NCI-H1436 (cell line): ENCODE data around the gene CTBP2.

Experiments
- DNase-seq: peaks from one replicate; lab custom pipeline; 2025; lab: John Stamatoyannopoulos, UW

CTBP2 gene

GRCh38 chr10:125159932-125160855, at the start of gene CTBP2:
CTBP2 (minus strand) TSS chr10:125160563.
- peak; percentile 61 for DNase-seq

GRCh38 chr10:125209591-125210355, 49.4 kb upstream of the CTBP2 start:
- no peak for DNase-seq

- no peak for DNase-seq
Measured at GRCh38 chr10:125208854-125209565, 48.6 kb upstream of the CTBP2 start.

- DNase-seq = no peak
Measured at GRCh38 chr10:125206623-125207022, 46.3 kb upstream of the CTBP2 start.

GRCh38 chr10:125205431-125205830, 45.1 kb upstream of the CTBP2 start:
- DNase-seq = no peak

- DNase-seq = no peak
Measured at GRCh38 chr10:125204400-125204799, 44.0 kb upstream of the CTBP2 start.

- DNase-seq = no peak
Measured at GRCh38 chr10:125203186-125203800, 42.9 kb upstream of the CTBP2 start.

- DNase-seq = no peak
Measured at GRCh38 chr10:125201791-125202622, 41.6 kb upstream of the CTBP2 start.

GRCh38 chr10:125201108-125201524, 40.8 kb upstream of the CTBP2 start:
- no peak for DNase-seq

- no peak for DNase-seq
Measured at GRCh38 chr10:125200396-125200795, 40.0 kb upstream of the CTBP2 start.

GRCh38 chr10:125199270-125199669, 38.9 kb upstream of the CTBP2 start:
- DNase-seq = no peak

- no peak for DNase-seq
Measured at GRCh38 chr10:125194814-125195213, 34.5 kb upstream of the CTBP2 start.

- no peak for DNase-seq
Measured at GRCh38 chr10:125193306-125193877, 33.0 kb upstream of the CTBP2 start.

GRCh38 chr10:125192620-125193019, 32.3 kb upstream of the CTBP2 start:
- DNase-seq = no peak

- DNase-seq = no peak
Measured at GRCh38 chr10:125192005-125192404, 31.6 kb upstream of the CTBP2 start.

GRCh38 chr10:125190946-125191345, 30.6 kb upstream of the CTBP2 start:
- no peak for DNase-seq

GRCh38 chr10:125190414-125190813, 30.1 kb upstream of the CTBP2 start:
- no peak for DNase-seq

- no peak for DNase-seq
Measured at GRCh38 chr10:125189162-125189561, 28.8 kb upstream of the CTBP2 start.

- DNase-seq = no peak
Measured at GRCh38 chr10:125187238-125188194, 27.2 kb upstream of the CTBP2 start.
